GM10248 (cell line): ENCODE data around the gene CACNA2D1.
A peak's percentile ranks its signal among the peaks of the same experiment; 100 is the strongest.
"Not testable (repeated sequence)": the region's sequence is repeated elsewhere in the genome, so short reads cannot be mapped to it uniquely, and the experiment has no call there.

Experiments
- CTCF ChIA-PET: fragments of 300-600 bp; sonication (Branson Sonifier 250); formaldehyde crosslinking; extraction: SDS; loops from one replicate; lab custom pipeline; 2021; ENCODE audit warnings: antibody characterized with exemption; lab: Yijun Ruan, JAX
- POLR2A ChIA-PET: fragments of 350-650 bp; sonication (Branson Sonifier 250); formaldehyde crosslinking; extraction: SDS; loops from one replicate; lab custom pipeline; 2020; ENCODE audit warnings: antibody characterized with exemption; lab: Yijun Ruan, JAX
- DNase-seq: peaks from one replicate; pipeline ENCODE4 v3.0.0; 2012; ENCODE audit errors: extremely low spot score
- TF ChIP-seq, protein P1 (sequence below): IDR thresholded peaks from 2 replicates; pipeline ENCODE4 v1.5.1; 2012; ENCODE audit warnings: mild to moderate bottlenecking, low read depth; ENCODE audit errors: extremely low read depth, missing control alignments, control extremely low read depth

Gene CACNA2D1

DNA sequence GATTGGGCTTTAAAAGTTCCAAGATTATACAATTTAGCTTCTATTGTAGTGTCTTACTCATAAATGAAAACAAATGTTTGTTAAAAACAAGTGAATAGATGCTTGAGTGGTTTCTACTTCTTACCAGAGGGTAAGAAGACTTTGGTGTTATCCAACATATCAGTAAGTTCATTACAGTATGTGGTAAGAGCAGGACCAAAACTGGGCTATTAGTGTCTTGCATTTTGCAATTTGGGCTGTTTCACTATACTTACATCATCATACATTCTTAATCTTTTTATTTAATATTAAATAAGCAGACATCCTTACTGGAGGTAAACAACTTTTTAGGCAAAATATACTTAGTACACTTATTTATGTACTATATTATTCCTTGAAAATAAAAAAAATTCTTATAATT, 425.4 kb downstream of the CACNA2D1 start:
- DNase-seq = no peak
- ChIA-PET CTCF (interaction anchor here (1.4 to 2.7 kb wide), 4 partner anchors 11 to 548 kb away, joined by 3 to 12 read pairs (median 4); no protein-coding TSS in a partner anchor), POLR2A (no interaction called here)
- TF ChIP-seq, protein P1, sequence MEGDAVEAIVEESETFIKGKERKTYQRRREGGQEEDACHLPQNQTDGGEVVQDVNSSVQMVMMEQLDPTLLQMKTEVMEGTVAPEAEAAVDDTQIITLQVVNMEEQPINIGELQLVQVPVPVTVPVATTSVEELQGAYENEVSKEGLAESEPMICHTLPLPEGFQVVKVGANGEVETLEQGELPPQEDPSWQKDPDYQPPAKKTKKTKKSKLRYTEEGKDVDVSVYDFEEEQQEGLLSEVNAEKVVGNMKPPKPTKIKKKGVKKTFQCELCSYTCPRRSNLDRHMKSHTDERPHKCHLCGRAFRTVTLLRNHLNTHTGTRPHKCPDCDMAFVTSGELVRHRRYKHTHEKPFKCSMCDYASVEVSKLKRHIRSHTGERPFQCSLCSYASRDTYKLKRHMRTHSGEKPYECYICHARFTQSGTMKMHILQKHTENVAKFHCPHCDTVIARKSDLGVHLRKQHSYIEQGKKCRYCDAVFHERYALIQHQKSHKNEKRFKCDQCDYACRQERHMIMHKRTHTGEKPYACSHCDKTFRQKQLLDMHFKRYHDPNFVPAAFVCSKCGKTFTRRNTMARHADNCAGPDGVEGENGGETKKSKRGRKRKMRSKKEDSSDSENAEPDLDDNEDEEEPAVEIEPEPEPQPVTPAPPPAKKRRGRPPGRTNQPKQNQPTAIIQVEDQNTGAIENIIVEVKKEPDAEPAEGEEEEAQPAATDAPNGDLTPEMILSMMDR = no peak

DNA sequence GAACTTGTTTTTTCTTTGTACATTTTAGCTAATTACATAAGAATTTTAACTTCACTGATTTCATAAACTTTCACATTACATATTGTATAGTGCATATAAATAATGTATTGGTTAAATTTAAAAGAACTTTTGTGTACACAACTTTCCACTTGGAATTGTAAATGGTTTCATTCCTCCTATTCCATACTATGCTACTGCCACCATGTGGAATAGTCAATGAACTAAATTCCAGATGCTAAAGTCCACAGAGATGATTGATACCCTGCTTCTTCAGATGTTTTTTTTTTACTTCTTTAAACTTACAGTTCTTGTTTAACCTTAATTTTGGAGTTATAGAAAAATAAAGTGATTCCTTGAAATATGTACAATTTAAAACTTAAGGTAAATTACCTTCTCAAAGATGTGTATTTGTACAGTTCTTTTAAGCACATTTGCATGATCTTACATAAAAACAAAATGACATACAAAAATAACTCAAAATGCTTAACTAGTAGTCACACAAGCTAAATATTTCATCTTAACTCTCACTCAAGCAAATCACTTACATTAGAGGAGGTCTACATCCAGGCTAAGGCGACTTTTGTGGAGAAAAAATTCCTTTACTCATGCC, 426.1 kb downstream of the CACNA2D1 start:
- TF ChIP-seq, protein P1 = peak; percentile 37
- no peak for DNase-seq
- ChIA-PET POLR2A (no interaction called here), CTCF (interaction anchor here (1.0 to 2.7 kb wide), 6 partner anchors 10 to 548 kb away, joined by 3 to 12 read pairs (median 4); no protein-coding TSS in a partner anchor)

DNA sequence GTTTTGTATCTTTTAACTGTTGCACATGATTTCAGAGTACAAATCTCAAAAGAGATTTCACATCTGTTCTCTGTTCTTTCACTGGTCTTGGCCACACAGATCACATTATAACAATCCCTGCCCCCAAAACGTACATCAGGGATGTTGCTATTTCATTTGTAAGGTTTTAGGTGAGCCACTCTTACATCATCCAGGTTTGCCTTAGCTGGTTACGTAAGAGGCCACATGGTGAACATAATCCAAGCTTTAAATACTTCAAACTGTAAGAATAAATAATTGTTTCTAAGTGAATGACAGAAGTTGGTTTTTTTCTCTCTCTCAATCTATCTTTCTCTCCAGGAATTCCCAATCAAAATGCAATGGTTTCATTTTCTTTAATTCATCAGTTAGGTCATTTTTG, 427.8 kb downstream of the CACNA2D1 start:
- DNase-seq = no peak
- CTCF ChIA-PET = interaction anchor here (2.7 kb wide), 1 partner anchor 515 kb away, joined by 12 read pairs; no protein-coding TSS in a partner anchor
- TF ChIP-seq, protein P1 = no peak
- POLR2A ChIA-PET = no interaction called here

DNA sequence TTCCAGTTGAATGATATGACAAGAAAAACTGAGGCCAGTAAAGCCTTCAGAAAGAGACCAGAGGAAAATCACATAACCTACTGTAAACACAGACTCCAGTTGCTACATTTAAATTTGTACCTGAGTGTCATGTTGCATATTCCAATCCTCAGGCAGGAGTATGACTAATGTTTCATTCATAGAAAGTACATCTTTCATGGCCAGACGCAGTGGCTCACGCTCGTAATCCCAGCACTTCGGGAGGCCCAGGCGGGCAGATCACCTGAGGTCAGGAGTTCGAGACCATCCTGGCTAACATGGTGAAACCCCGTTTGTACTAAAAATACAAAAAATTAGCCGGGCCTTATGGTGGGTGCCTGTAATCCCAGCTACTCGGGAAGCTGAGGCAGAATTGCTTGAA, 429.0 kb downstream of the CACNA2D1 start:
- POLR2A ChIA-PET, DNase-seq: not testable (repeated sequence)
- CTCF ChIA-PET = interaction anchor here (1.6 kb wide), 1 partner anchor 516 kb away, joined by 4 read pairs; no protein-coding TSS in a partner anchor

DNA sequence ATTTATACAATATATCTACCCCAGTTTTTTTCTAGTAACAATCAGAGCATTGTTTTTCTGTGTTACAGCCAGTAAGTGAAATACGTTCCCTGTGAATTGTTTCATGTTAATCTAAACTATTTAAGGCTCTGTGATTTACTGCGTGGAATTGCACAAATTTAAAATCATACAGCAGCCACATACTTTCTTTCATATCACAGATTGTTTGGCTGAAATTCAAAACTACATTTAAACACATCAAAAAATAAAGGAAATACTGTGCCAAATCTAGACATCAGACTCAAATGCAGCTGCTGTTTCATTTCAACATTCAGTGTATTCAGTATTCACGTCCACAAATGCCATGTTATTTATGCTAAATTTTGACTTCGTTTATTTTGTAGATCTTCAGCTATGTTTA, 431.1 kb downstream of the CACNA2D1 start:
- CTCF ChIA-PET = no interaction called here
- no peak for DNase-seq
- TF ChIP-seq, protein P1 = no peak
- POLR2A ChIA-PET = no interaction called here

DNA sequence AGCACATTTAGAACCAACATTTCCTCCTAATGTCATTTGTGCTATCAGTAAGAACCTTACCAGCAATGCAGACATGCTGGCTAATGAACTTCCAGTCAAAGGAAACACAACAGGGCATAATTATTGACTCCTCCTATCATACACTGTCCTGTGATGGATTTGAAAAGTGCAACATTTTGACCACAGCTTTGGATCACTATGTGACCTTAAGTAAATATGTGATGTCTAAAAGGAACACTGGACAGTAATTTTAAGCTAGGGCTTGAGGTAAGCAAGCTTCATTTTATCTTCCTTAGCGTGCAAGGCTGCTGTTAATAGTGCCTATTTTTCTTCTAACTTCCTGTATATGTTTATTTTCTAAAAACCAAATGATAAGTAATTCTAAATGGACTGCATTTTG, 433.2 kb downstream of the CACNA2D1 start:
- ChIA-PET POLR2A (no interaction called here), CTCF (interaction anchor here (1.0 to 1.2 kb wide), 2 partner anchors 13 to 528 kb away, joined by 3 read pairs; no protein-coding TSS in a partner anchor)
- no peak for DNase-seq
- TF ChIP-seq, protein P1 = no peak

DNA sequence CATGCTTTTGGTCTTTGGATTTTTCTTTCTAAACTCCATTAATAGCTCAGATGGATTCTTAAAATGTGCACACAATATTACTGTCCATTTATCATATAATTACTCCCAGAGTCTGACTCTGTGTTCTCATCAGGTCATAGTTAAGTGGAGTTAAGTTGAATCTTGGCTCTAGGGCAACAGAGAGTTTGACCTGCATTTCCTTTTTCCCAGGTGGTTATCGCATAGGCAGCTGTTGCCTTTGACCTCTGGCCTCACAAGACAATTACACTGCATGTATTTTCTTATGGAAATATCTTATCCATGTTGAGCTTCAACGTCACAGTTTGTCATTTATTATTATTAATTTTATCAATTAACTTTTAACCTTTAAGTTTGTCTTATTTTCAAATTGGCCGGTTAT, 436.3 kb downstream of the CACNA2D1 start:
- ChIA-PET CTCF (interaction anchor here (1.2 kb wide), 1 partner anchor 10 kb away, joined by 3 read pairs; no protein-coding TSS in a partner anchor), POLR2A (no interaction called here)
- TF ChIP-seq, protein P1 = no peak
- no peak for DNase-seq
